Measurements from ENCODE around the gene LHX5. TPM values are rescaled to one million over a fixed set of nuclear protein-coding genes. Genes with fewer than 3 reads are reported as not detected.
A peak's percentile ranks its signal among the peaks of the same experiment; 100 is the strongest.

Gene LHX5
- total RNA-seq, 1 experiment from 2014 or later, result 0.65 TPM

GRCh38 chr12:113461666-113462065 is 10.0 kb downstream of the LHX5 start:
- peak in 1 of 2 experiments; percentile 35 for DNase-seq
- Histone ChIP-seq H3K4me1 (replicated peaks; ENCODE audit: insufficient read depth) (no peaks in the 10 kb centered on the region), H3K4me2 (no peak overlapping the region), H3K4me3 (no peak overlapping the region), H3K36me3 (ENCODE audit: low read depth) (no peaks in the 10 kb centered on the region), H4K20me1 (ENCODE audit: insufficient read depth) (no peaks in the 10 kb centered on the region), H3K79me2 (ENCODE audit: low read depth) (no peaks in the 10 kb centered on the region), H3K27ac (no peak overlapping the region), H3K9me2 (ENCODE audit: insufficient read depth) (no peaks in the 10 kb centered on the region), H3K27me3 (ENCODE audit: insufficient read depth, low read depth) (peaks cover 19% of the 10 kb centered on the region), H3K9me3 (ENCODE audit: insufficient read depth, low read depth) (no peaks in the 10 kb centered on the region), H2AFZ (no peak overlapping the region), H3F3A (ENCODE audit: insufficient read depth, low read depth) (no peaks in the 10 kb centered on the region)
- ChIA-PET CTCF (interaction anchor here (0.7 to 0.9 kb wide), 3 partner anchors 9 to 467 kb away, joined by 3 to 5 read pairs (median 4); no protein-coding TSS in a partner anchor), POLR2A (ENCODE audit: unreplicated experiment) (no interaction called here)
- no TSS peak for BruUV-seq (replicated peaks)
- no peak for TF ChIP-seq EZH2 (IDR thresholded peaks at IDR 0.05; ENCODE audit: low read depth)
- peak; percentile 54; the same call in 1 of the 2 replicates for TF ChIP-seq CTCF (conservative IDR thresholded peaks at IDR 0.05)
- intact Hi-C loops (cut with micrococcal nuclease; ENCODE audit: unreplicated experiment), result loop anchor here (1.0 to 10.0 kb wide), 2 partner anchors 123 to 451 kb away; no protein-coding TSS in a partner anchor

- Histone ChIP-seq H3K9me2 (ENCODE audit: insufficient read depth) (no peaks in the 10 kb centered on the region), H3K4me3 (no peak overlapping the region), H3K4me1 (replicated peaks; ENCODE audit: insufficient read depth) (no peaks in the 10 kb centered on the region), H3K79me2 (ENCODE audit: low read depth) (no peaks in the 10 kb centered on the region), H2AFZ (no peak overlapping the region), H3K27me3 (ENCODE audit: insufficient read depth, low read depth) (peaks cover 7% of the 10 kb centered on the region; the same call in 1 of the 2 replicates), H3K4me2 (no peak overlapping the region), H3K36me3 (ENCODE audit: low read depth) (no peaks in the 10 kb centered on the region), H4K20me1 (ENCODE audit: insufficient read depth) (no peaks in the 10 kb centered on the region), H3K9me3 (ENCODE audit: insufficient read depth, low read depth) (no peaks in the 10 kb centered on the region), H3F3A (ENCODE audit: insufficient read depth, low read depth) (no peaks in the 10 kb centered on the region), H3K27ac (no peak overlapping the region)
- intact Hi-C loops (cut with micrococcal nuclease; ENCODE audit: unreplicated experiment), result loop anchor here (10.0 kb wide), 1 partner anchor 125 kb away; no protein-coding TSS in a partner anchor
- CTCF ChIA-PET, result interaction anchor here (0.6 kb wide), 1 partner anchor 315 kb away, joined by 3 read pairs; no protein-coding TSS in a partner anchor
- POLR2A ChIA-PET (ENCODE audit: unreplicated experiment), result no interaction called here
- DNase-seq, result no peak
- no TSS peak for BruUV-seq (replicated peaks)
- TF ChIP-seq EZH2 (IDR thresholded peaks at IDR 0.05; ENCODE audit: low read depth), result no peak
- TF ChIP-seq CTCF (conservative IDR thresholded peaks at IDR 0.05), result no peak
These were observed 11.7 kb downstream of the LHX5 start for GRCh38 chr12:113459981-113460380.

- CTCF ChIA-PET, result no interaction called here
- DNase-seq, result no peak
These were observed 14.0 kb downstream of the LHX5 start for GRCh38 chr12:113457710-113458109.

More at GRCh38 chr12:113457710-113458109, 14.0 kb downstream of the LHX5 start:
- H3K27me3 ChIP-seq (ENCODE audit: insufficient read depth, low read depth), result no peaks in the 10 kb centered on the region
- H3K9me3 ChIP-seq (ENCODE audit: insufficient read depth, low read depth), result no peaks in the 10 kb centered on the region
- TF ChIP-seq CTCF (conservative IDR thresholded peaks at IDR 0.05) (no peak), EZH2 (IDR thresholded peaks at IDR 0.05; ENCODE audit: low read depth) (no peak)
- no peak overlapping the region for H3K4me3 ChIP-seq
- no peaks in the 10 kb centered on the region for H3K79me2 ChIP-seq (ENCODE audit: low read depth)
- no peaks in the 10 kb centered on the region for H3F3A ChIP-seq (ENCODE audit: insufficient read depth, low read depth)
- intact Hi-C loops (cut with micrococcal nuclease; ENCODE audit: unreplicated experiment), result no loop called here
- H3K4me1 ChIP-seq (replicated peaks; ENCODE audit: insufficient read depth), result no peaks in the 10 kb centered on the region
- no TSS peak for BruUV-seq (replicated peaks)
- POLR2A ChIA-PET (ENCODE audit: unreplicated experiment), result interaction anchor here (0.7 kb wide), 1 partner anchor 17 kb away, joined by 4 read pairs; no protein-coding TSS in a partner anchor
- H3K4me2 ChIP-seq, result no peak overlapping the region
- no peaks in the 10 kb centered on the region for H4K20me1 ChIP-seq (ENCODE audit: insufficient read depth)
- no peak overlapping the region for H2AFZ ChIP-seq
- no peaks in the 10 kb centered on the region for H3K36me3 ChIP-seq (ENCODE audit: low read depth)
- no peaks in the 10 kb centered on the region for H3K9me2 ChIP-seq (ENCODE audit: insufficient read depth)
- no peak overlapping the region for H3K27ac ChIP-seq

All from PC-9 (cell line).